ENCODE measurements around the gene GNAT2.

GRCh38 chr1:109582021-109582420 lies 37.4 kb downstream of the GNAT2 start:
- TF ChIP-seq CTCF (IDR thresholded peaks at IDR 0.05; ENCODE audit: low read depth, low read length, poor library complexity, severe bottlenecking) (no peak), EZH2phosphoT487 (IDR thresholded peaks at IDR 0.05; ENCODE audit: borderline replicate concordance, low read length) (no peak)
